HEK293T (cell line): ENCODE data around the gene ATXN7.

Experiments used
- FOXA1 ChIP-seq: fragments of 450-650 bp; IDR thresholded peaks from 2 replicates; pipeline ENCODE4 v1.6.1; 2016; ENCODE audit warnings: mild to moderate bottlenecking
- FOXK2 ChIP-seq: fragments of 450-650 bp; IDR thresholded peaks from 2 replicates; pipeline ENCODE4 v1.6.1; 2016; ENCODE audit warnings: mild to moderate bottlenecking
- FOXM1 ChIP-seq: fragments of 450-650 bp; IDR thresholded peaks from 2 replicates; pipeline ENCODE4 v1.6.1; 2017; ENCODE audit warnings: mild to moderate bottlenecking, borderline replicate concordance
- LEF1 ChIP-seq: fragments of 450-650 bp; IDR thresholded peaks from 2 replicates; pipeline ENCODE4 v1.6.1; 2017; ENCODE audit warnings: mild to moderate bottlenecking, borderline replicate concordance
- PKNOX1 ChIP-seq: fragments of 450-650 bp; IDR thresholded peaks from 2 replicates; pipeline ENCODE4 v1.6.1; 2016
- SP1 ChIP-seq: fragments of 450-650 bp; IDR thresholded peaks from 2 replicates; pipeline ENCODE4 v1.6.1; 2017
- SUZ12 ChIP-seq: fragments of 450-650 bp; IDR thresholded peaks from 2 replicates; pipeline ENCODE4 v1.6.1; 2016; ENCODE audit warnings: mild to moderate bottlenecking
- ZNF384 ChIP-seq: fragments of 450-650 bp; IDR thresholded peaks from 2 replicates; pipeline ENCODE4 v1.6.1; 2016

- TF ChIP-seq PKNOX1 (no peak), LEF1 (no peak), SUZ12 (no peak), FOXA1 (no peak), SP1 (no peak), FOXM1 (no peak), FOXK2 (no peak), ZNF384 (no peak)
Observed at GRCh38 chr3:63830526-63830925, 33.1 kb upstream of the ATXN7 start.
